Fibroblast of pulmonary artery (primary cell): ENCODE measurements around the gene RRBP1.

ENCODE experiments used
- DNase-seq: peaks from one replicate; pipeline ENCODE4 v3.0.0-alpha.2; 2010; ENCODE audit warnings: low read depth
- H3K4me3 ChIP-seq: replicated peaks from 2 replicates; pipeline ENCODE4 v1.5.1; 2011; ENCODE audit warnings: low read depth, mild to moderate bottlenecking, control low read depth, low read length, moderate library complexity
- TF ChIP-seq, protein P1 (sequence below): IDR thresholded peaks from 2 replicates; pipeline ENCODE4 v1.5.1; 2011; ENCODE audit warnings: mild to moderate bottlenecking, control low read depth, low read length, inconsistent platforms; ENCODE audit errors: missing control alignments

The RRBP1 gene

GRCh38 chr20:17653835-17654648 is 28.0 kb downstream of the RRBP1 start:
- no peak for DNase-seq
- TF ChIP-seq, protein P1, sequence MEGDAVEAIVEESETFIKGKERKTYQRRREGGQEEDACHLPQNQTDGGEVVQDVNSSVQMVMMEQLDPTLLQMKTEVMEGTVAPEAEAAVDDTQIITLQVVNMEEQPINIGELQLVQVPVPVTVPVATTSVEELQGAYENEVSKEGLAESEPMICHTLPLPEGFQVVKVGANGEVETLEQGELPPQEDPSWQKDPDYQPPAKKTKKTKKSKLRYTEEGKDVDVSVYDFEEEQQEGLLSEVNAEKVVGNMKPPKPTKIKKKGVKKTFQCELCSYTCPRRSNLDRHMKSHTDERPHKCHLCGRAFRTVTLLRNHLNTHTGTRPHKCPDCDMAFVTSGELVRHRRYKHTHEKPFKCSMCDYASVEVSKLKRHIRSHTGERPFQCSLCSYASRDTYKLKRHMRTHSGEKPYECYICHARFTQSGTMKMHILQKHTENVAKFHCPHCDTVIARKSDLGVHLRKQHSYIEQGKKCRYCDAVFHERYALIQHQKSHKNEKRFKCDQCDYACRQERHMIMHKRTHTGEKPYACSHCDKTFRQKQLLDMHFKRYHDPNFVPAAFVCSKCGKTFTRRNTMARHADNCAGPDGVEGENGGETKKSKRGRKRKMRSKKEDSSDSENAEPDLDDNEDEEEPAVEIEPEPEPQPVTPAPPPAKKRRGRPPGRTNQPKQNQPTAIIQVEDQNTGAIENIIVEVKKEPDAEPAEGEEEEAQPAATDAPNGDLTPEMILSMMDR, result no peak
- H3K4me3 ChIP-seq, result no peak overlapping the region

GRCh38 chr20:17652411-17652810 is 29.6 kb downstream of the RRBP1 start:
- H3K4me3 ChIP-seq, result no peak overlapping the region
- no peak for DNase-seq
- TF ChIP-seq, protein P1, result no peak

DNA sequence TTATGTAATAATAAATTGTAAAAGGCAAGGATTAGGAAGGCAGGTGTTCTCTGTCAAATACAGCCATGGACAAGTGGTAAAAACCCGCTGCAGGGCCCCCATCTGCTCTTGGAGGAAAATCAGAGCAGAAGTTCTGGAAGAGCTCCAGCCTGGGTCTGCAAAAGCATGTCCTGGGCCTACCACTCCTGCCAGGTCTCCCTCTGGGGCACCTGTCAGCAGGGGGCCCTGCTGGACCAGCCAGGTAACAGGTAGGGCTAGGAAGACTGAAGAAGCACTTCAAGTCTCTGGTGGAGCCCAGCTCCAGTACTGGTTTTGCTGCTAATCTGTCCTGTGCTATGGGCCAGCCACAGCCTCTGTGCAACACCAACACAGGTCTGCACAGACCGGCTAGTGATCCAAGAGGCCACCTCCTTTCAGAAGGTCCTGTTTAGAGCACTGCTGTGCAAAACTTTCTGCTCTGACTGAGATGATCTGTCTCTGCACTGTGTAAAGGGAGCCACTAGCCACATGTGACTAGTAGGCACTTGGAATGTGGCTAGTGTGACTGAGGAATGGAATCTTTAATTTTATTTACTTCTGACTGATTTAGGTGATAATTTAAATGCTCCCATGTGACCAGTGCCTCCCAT is 30.2 kb downstream of the RRBP1 start:
- no peak overlapping the region for H3K4me3 ChIP-seq
- no peak for DNase-seq
- TF ChIP-seq, protein P1, result no peak

GRCh38 chr20:17651129-17651759 is 30.8 kb downstream of the RRBP1 start:
- peak; percentile 46 for DNase-seq
- TF ChIP-seq, protein P1, result no peak
- no peak overlapping the region for H3K4me3 ChIP-seq

- TF ChIP-seq, protein P1, result no peak
- no peak overlapping the region for H3K4me3 ChIP-seq
Measured at GRCh38 chr20:17650301-17651128, 31.5 kb downstream of the RRBP1 start.

More at GRCh38 chr20:17650301-17651128, 31.5 kb downstream of the RRBP1 start:
- no peak for DNase-seq
